ENCODE results near the gene KDM4D. TPM values are rescaled to one million over a fixed set of nuclear protein-coding genes. Genes with fewer than 3 reads are reported as not detected.

KDM4D gene
- total and polyA plus RNA-seq, 9 of the 15 experiments (the other 6 are each of a cell fraction or from before 2014, with no cell fraction given): 0.34 to 1.1 (median 0.50) TPM

- H3K4me2 ChIP-seq (ENCODE audit: insufficient read depth, low read length): no peak overlapping the region
- no peaks in the 10 kb centered on the region for H3K9me1 ChIP-seq (ENCODE audit: control insufficient read depth, insufficient read depth, low read length)
- BruUV-seq (replicated peaks): no TSS peak
- no peak for FAIRE-seq
- H3K4me1 ChIP-seq (replicated peaks in 1 of 2; ENCODE audit: control insufficient read depth in 2 of 2, insufficient read depth in 2 of 2, low read length in 2 of 2): peaks cover 0 to 8% of the 10 kb centered on the region in 2 experiments; a peak in 2 of 5 replicates
- DNase-seq (ENCODE audit: extremely low read depth in 1 of 4, low spot score in 3 of 4): no peak
- 92% methylated on average over 1 of the region's 1 CpG for WGBS (ENCODE audit: insufficient coverage, low coverage, missing lambda C conversion rate)
- H3K9ac ChIP-seq (ENCODE audit: insufficient read depth in 1 of 2, low read depth in 2 of 2, low read length in 2 of 2): no peak overlapping the region
- H3K4me3 ChIP-seq: no peak overlapping the region
- H3K27me3 ChIP-seq (ENCODE audit: control insufficient read depth in 2 of 2, insufficient read depth in 2 of 2, low read length in 2 of 2): no peaks in the 10 kb centered on the region
- no peak overlapping the region for H2AFZ ChIP-seq (ENCODE audit: low read depth, low read length)
- ChIA-PET CTCF (ENCODE audit: low intra/inter-chr PET ratio) (interaction anchor here (2.5 kb wide), 1 partner anchor 345 kb away, joined by 9 read pairs; no protein-coding TSS in a partner anchor), POLR2A (no interaction called here)
- no peaks in the 10 kb centered on the region for H4K20me1 ChIP-seq (replicated peaks; ENCODE audit: control insufficient read depth, insufficient read depth, low read length)
- no peaks in the 10 kb centered on the region for H3K9me3 ChIP-seq (replicated peaks; ENCODE audit: control insufficient read depth, insufficient read depth, low read depth, low read length)
- peaks cover 89% of the 10 kb centered on the region for H3K36me3 ChIP-seq (ENCODE audit: control insufficient read depth, insufficient read depth, low read length)
- intact Hi-C loops (cut with micrococcal nuclease) (loop anchor here (5.0 to 10.0 kb wide), 2 partner anchors 204 to 346 kb away; partner anchors contain the start of gene AMOTL1), in situ Hi-C loops (cut with MboI) (no loop called here)
- H3K27ac ChIP-seq (ENCODE audit: extremely low read depth, low read depth, low read length): no peak overlapping the region
- peaks cover 19% of the 10 kb centered on the region for H3K79me2 ChIP-seq (ENCODE audit: control insufficient read depth, insufficient read depth, low read length)
- ATAC-seq: no peak
- no peak for TF ChIP-seq HOMEZ (CRISPR knock-in tag; IDR thresholded peaks at IDR 0.05)
- TF ChIP-seq ZNF146 (CRISPR knock-in tag; IDR thresholded peaks at IDR 0.05; ENCODE audit: unreplicated experiment): no peak
- TF ChIP-seq RAD21 (CRISPR knock-in tag; conservative IDR thresholded peaks at IDR 0.05 in 1 of 2, IDR thresholded peaks at IDR 0.05 in 1 of 2): peak; percentile 45 to 62
- TF ChIP-seq, protein P1, sequence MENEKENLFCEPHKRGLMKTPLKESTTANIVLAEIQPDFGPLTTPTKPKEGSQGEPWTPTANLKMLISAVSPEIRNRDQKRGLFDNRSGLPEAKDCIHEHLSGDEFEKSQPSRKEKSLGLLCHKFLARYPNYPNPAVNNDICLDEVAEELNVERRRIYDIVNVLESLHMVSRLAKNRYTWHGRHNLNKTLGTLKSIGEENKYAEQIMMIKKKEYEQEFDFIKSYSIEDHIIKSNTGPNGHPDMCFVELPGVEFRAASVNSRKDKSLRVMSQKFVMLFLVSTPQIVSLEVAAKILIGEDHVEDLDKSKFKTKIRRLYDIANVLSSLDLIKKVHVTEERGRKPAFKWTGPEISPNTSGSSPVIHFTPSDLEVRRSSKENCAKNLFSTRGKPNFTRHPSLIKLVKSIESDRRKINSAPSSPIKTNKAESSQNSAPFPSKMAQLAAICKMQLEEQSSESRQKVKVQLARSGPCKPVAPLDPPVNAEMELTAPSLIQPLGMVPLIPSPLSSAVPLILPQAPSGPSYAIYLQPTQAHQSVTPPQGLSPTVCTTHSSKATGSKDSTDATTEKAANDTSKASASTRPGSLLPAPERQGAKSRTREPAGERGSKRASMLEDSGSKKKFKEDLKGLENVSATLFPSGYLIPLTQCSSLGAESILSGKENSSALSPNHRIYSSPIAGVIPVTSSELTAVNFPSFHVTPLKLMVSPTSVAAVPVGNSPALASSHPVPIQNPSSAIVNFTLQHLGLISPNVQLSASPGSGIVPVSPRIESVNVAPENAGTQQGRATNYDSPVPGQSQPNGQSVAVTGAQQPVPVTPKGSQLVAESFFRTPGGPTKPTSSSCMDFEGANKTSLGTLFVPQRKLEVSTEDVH (IDR thresholded peaks at IDR 0.05; ENCODE audit: low read depth, partially characterized antibody): no peak
- TF ChIP-seq, protein P2, sequence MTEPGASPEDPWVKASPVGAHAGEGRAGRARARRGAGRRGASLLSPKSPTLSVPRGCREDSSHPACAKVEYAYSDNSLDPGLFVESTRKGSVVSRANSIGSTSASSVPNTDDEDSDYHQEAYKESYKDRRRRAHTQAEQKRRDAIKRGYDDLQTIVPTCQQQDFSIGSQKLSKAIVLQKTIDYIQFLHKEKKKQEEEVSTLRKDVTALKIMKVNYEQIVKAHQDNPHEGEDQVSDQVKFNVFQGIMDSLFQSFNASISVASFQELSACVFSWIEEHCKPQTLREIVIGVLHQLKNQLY (CRISPR knock-in tag; conservative IDR thresholded peaks at IDR 0.05): no peak
- TF ChIP-seq, protein P3, sequence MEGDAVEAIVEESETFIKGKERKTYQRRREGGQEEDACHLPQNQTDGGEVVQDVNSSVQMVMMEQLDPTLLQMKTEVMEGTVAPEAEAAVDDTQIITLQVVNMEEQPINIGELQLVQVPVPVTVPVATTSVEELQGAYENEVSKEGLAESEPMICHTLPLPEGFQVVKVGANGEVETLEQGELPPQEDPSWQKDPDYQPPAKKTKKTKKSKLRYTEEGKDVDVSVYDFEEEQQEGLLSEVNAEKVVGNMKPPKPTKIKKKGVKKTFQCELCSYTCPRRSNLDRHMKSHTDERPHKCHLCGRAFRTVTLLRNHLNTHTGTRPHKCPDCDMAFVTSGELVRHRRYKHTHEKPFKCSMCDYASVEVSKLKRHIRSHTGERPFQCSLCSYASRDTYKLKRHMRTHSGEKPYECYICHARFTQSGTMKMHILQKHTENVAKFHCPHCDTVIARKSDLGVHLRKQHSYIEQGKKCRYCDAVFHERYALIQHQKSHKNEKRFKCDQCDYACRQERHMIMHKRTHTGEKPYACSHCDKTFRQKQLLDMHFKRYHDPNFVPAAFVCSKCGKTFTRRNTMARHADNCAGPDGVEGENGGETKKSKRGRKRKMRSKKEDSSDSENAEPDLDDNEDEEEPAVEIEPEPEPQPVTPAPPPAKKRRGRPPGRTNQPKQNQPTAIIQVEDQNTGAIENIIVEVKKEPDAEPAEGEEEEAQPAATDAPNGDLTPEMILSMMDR (IDR thresholded peaks at IDR 0.05 in 2 of 3, conservative IDR thresholded peaks at IDR 0.05 in 1 of 3; ENCODE audit: insufficient read depth in 2 of 3, low read depth in 1 of 3, low read length in 3 of 3): peak; percentile 15 to 55 (median 50); a peak in 4 of 6 replicates
- TF ChIP-seq YY1 (IDR thresholded peaks at IDR 0.05; ENCODE audit: borderline replicate concordance in 1 of 3, control insufficient read depth in 1 of 3, extremely low read depth in 1 of 3, insufficient read depth in 3 of 3, insufficient read length in 1 of 3, insufficient replicate concordance in 2 of 3, low read depth in 1 of 3, low read length in 2 of 3): no peak
- TF ChIP-seq, protein P4, sequence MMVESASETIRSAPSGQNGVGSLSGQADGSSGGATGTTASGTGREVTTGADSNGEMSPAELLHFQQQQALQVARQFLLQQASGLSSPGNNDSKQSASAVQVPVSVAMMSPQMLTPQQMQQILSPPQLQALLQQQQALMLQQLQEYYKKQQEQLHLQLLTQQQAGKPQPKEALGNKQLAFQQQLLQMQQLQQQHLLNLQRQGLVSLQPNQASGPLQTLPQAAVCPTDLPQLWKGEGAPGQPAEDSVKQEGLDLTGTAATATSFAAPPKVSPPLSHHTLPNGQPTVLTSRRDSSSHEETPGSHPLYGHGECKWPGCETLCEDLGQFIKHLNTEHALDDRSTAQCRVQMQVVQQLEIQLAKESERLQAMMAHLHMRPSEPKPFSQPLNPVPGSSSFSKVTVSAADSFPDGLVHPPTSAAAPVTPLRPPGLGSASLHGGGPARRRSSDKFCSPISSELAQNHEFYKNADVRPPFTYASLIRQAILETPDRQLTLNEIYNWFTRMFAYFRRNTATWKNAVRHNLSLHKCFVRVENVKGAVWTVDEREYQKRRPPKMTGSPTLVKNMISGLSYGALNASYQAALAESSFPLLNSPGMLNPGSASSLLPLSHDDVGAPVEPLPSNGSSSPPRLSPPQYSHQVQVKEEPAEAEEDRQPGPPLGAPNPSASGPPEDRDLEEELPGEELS (CRISPR knock-in tag; IDR thresholded peaks at IDR 0.05; ENCODE audit: borderline replicate concordance): no peak
These were observed 5.1 kb upstream of the KDM4D start for GRCh38 chr11:94968334-94968958.

All from K562 (cell line).